Activated CD8-positive, alpha-beta T cell treated with anti-CD3 and anti-CD28 coated beads for 36 hours (primary cell): ENCODE results near the gene PPOX. TPM values are rescaled to one million over a fixed set of nuclear protein-coding genes. Genes with fewer than 3 reads are reported as not detected.

Experiments used
- ATAC-seq: fragments of 200-7000 bp; cut with Tn5 transposase; one replicate; pipeline ENCODE4 v1.10.0; 2021; ENCODE audit warnings: mild to moderate bottlenecking, moderate library complexity
- CTCF ChIA-PET: fragments of 350-600 bp; sonication (Branson Sonifier 250); formaldehyde crosslinking; loops from one replicate; lab custom pipeline; 2021; ENCODE audit warnings: antibody characterized with exemption; lab: Charles Lee
- POLR2A ChIA-PET: fragments of 350-600 bp; sonication (Branson Sonifier 250); formaldehyde crosslinking; loops from one replicate; lab custom pipeline; 2021; ENCODE audit warnings: antibody characterized with exemption; lab: Charles Lee
- DNase-seq: peaks from one replicate; pipeline ENCODE4 v3.0.0-alpha.2; 2020
- H3K27ac Mint-ChIP-seq: one replicate; pipeline ENCODE4 v1.8.0; 2021; ENCODE audit warnings: mild to moderate bottlenecking, mixed read lengths
- H3K27me3 Mint-ChIP-seq: one replicate; pipeline ENCODE4 v1.8.0; 2021; ENCODE audit warnings: mixed read lengths
- H3K36me3 Mint-ChIP-seq: one replicate; pipeline ENCODE4 v1.8.0; 2021; ENCODE audit warnings: low read depth, mixed read lengths
- H3K4me1 Mint-ChIP-seq: one replicate; pipeline ENCODE4 v1.8.0; 2021; ENCODE audit warnings: low read depth, mixed read lengths
- H3K4me3 Mint-ChIP-seq: one replicate; pipeline ENCODE4 v1.8.0; 2021; ENCODE audit warnings: mild to moderate bottlenecking, moderate library complexity, mixed read lengths
- H3K9me3 Mint-ChIP-seq: one replicate; pipeline ENCODE4 v1.8.0; 2021; ENCODE audit warnings: mixed read lengths
- CTCF ChIP-seq: fragments of 200-600 bp; IDR thresholded peaks from one replicate; pipeline ENCODE4 v1.8.0; 2022; ENCODE audit warnings: antibody characterized with exemption, mild to moderate bottlenecking
- intact Hi-C: fragments of 100-400 bp; cut with micrococcal nuclease; formaldehyde crosslinking; loops from one replicate; pipeline ENCODE4 v1.10.0; 2022
- total RNA-seq, 2 experiments: library from RNA; stranded (reverse); gene quantifications; one replicate each; pipeline ENCODE4 v1.2.3, GENCODE V29; 2021

The PPOX gene
- 10 to 100 TPM; 24.4 to 24.9 TPM for total RNA-seq

- Mint-ChIP-seq H3K4me1 (peaks cover 46% of the 10 kb centered on the region), H3K36me3 (peaks cover 18% of the 10 kb centered on the region), H3K4me3 (peak within 1 kb of the TSS; percentile 82), H3K9me3 (no peaks in the 10 kb centered on the region), H3K27ac (peak within 1 kb of the TSS; percentile 95), H3K27me3 (no peaks in the 10 kb centered on the region)
- DNase-seq (peak; percentile 97), ATAC-seq (peak; percentile 94)
- POLR2A ChIA-PET = interaction anchor here (0.6 to 6.5 kb wide), 17 partner anchors 8 to 354 kb away, joined by 3 to 46 read pairs (median 4); partner anchors contain the start of genes B4GALT3, NIT1, PFDN2 and TOMM40L
- peak; percentile 69 for TF ChIP-seq CTCF
- CTCF ChIA-PET = interaction anchor here (0.7 to 4.3 kb wide), 37 partner anchors 8 to 229 kb away, joined by 3 to 50 read pairs (median 5); partner anchors contain the start of genes APOA2, ARHGAP30, B4GALT3 and CFAP126
- intact Hi-C loops = no loop called here
Measured at GRCh38 chr1:161165742-161166668, at the start of gene PPOX. PPOX (plus strand) TSS chr1:161166426; CDS start chr1:161166848, 422 bp downstream.

- TF ChIP-seq CTCF = no peak
- Mint-ChIP-seq H3K27me3 (no peaks in the 10 kb centered on the region), H3K9me3 (no peaks in the 10 kb centered on the region), H3K4me1 (peaks cover 70% of the 10 kb centered on the region), H3K36me3 (peaks cover 69% of the 10 kb centered on the region), H3K27ac (peak within 1 kb of the TSS; percentile 92), H3K4me3 (peak within 1 kb of the TSS; percentile 94)
- DNase-seq (peak; percentile 92), ATAC-seq (peak; percentile 62)
- intact Hi-C loops = no loop called here
- CTCF ChIA-PET = interaction anchor here (0.9 to 4.5 kb wide), 13 partner anchors 10 to 74 kb away, joined by 3 to 30 read pairs (median 5); partner anchors contain the start of genes KLHDC9 and PPOX
- POLR2A ChIA-PET = interaction anchor here (0.8 to 4.1 kb wide), 17 partner anchors 9 to 85 kb away, joined by 3 to 26 read pairs (median 4); partner anchors contain the start of genes KLHDC9, PPOX, UFC1 and USF1
Measured at GRCh38 chr1:161117759-161118581, 48.3 kb upstream of the PPOX start, which contains the start of the genes NIT1 and PFDN2. NIT1 (plus strand) TSS chr1:161118105; CDS start chr1:161118177, 72 bp downstream. PFDN2 (minus strand) TSS chr1:161118037; CDS start chr1:161118026, 11 bp downstream.

GRCh38 chr1:161119092-161119903 is 46.9 kb upstream of the PPOX start:
- H3K9me3 Mint-ChIP-seq = no peaks in the 10 kb centered on the region
- CTCF ChIA-PET = interaction anchor here (0.9 to 3.2 kb wide), 5 partner anchors 8 to 58 kb away, joined by 3 to 12 read pairs (median 3); no protein-coding TSS in a partner anchor
- H3K4me3 Mint-ChIP-seq = peak overlapping the region; percentile 94
- peak; percentile 85 for DNase-seq
- no peaks in the 10 kb centered on the region for H3K27me3 Mint-ChIP-seq
- POLR2A ChIA-PET = interaction anchor here (0.6 to 4.1 kb wide), 8 partner anchors 18 to 47 kb away, joined by 3 to 26 read pairs (median 3); partner anchors contain the start of genes KLHDC9, PPOX and UFC1
- H3K4me1 Mint-ChIP-seq = peaks cover 58% of the 10 kb centered on the region
- peaks cover 67% of the 10 kb centered on the region for H3K36me3 Mint-ChIP-seq
- peak overlapping the region; percentile 92 for H3K27ac Mint-ChIP-seq
- peak; percentile 63 for ATAC-seq
- TF ChIP-seq CTCF = peak; percentile 68
- intact Hi-C loops = no loop called here

GRCh38 chr1:161121042-161121650 is 45.1 kb upstream of the PPOX start:
- H3K27me3 Mint-ChIP-seq = no peaks in the 10 kb centered on the region
- DNase-seq = no peak
- H3K36me3 Mint-ChIP-seq = peaks cover 61% of the 10 kb centered on the region
- ChIA-PET POLR2A (no interaction called here), CTCF (interaction anchor here (0.8 kb wide), 1 partner anchor 18 kb away, joined by 3 read pairs; no protein-coding TSS in a partner anchor)
- ATAC-seq = no peak
- no peak overlapping the region for H3K4me3 Mint-ChIP-seq
- no peak for TF ChIP-seq CTCF
- peak overlapping the region; percentile 88 for H3K27ac Mint-ChIP-seq
- no peaks in the 10 kb centered on the region for H3K9me3 Mint-ChIP-seq
- H3K4me1 Mint-ChIP-seq = peaks cover 44% of the 10 kb centered on the region
- intact Hi-C loops = no loop called here
